SU-DHL-6 (cell line): ENCODE measurements around the gene FKBP9.

Source experiments
- H2AFZ ChIP-seq: fragments of 200-600 bp; sonication (generic); 2 replicates; pipeline ENCODE4 v1.6.1; 2014; ENCODE audit warnings: low read depth, mild to moderate bottlenecking, moderate library complexity, mixed read lengths, antibody characterized with exemption, low read length; ENCODE audit not compliant: severe bottlenecking
- H3F3A ChIP-seq: fragments of 200-600 bp; shearing (Covaris generic); 2 replicates; pipeline ENCODE4 v1.6.0; 2016; ENCODE audit warnings: antibody characterized with exemption, mild to moderate bottlenecking; ENCODE audit not compliant: insufficient read depth
- H3K27ac ChIP-seq: fragments of 200-600 bp; sonication (generic); 2 replicates; pipeline ENCODE4 v1.5.1; 2016; ENCODE audit warnings: low read depth, mild to moderate bottlenecking, low read length, moderate library complexity, mixed read lengths
- H3K27me3 ChIP-seq: fragments of 200-600 bp; sonication (generic), shearing (Covaris generic); 2 replicates; pipeline ENCODE4 v1.6.0; 2014; ENCODE audit warnings: mild to moderate bottlenecking, low read length
- H3K36me3 ChIP-seq: fragments of 200-600 bp; sonication (generic); 2 replicates; pipeline ENCODE4 v1.6.1; 2014; ENCODE audit warnings: mild to moderate bottlenecking, low read length, mixed read lengths
- H3K4me2 ChIP-seq: fragments of 300-600, 200-600 bp; shearing (Covaris generic), sonication (generic); 2 replicates; pipeline ENCODE4 v1.6.0; 2014; ENCODE audit warnings: low read length, low read depth, mild to moderate bottlenecking; ENCODE audit not compliant: poor library complexity, severe bottlenecking
- H3K4me3 ChIP-seq: fragments of 200-600 bp; sonication (generic); 2 replicates; pipeline ENCODE4 v1.5.1; 2014; ENCODE audit warnings: antibody characterized with exemption, low read length, mild to moderate bottlenecking, mixed read lengths; ENCODE audit not compliant: insufficient read depth, poor library complexity, severe bottlenecking
- H3K79me2 ChIP-seq: fragments of 200-600 bp; sonication (generic); 2 replicates; pipeline ENCODE4 v1.6.1; 2014; ENCODE audit warnings: mild to moderate bottlenecking, low read length, moderate library complexity; ENCODE audit not compliant: insufficient read depth
- H3K9ac ChIP-seq: fragments of 200-600 bp; sonication (generic); 2 replicates; pipeline ENCODE4 v1.7.0; 2014; ENCODE audit warnings: mild to moderate bottlenecking, low read length
- H3K9me2 ChIP-seq: fragments of 200-600 bp; sonication (generic); replicated peaks from 2 replicates; pipeline ENCODE4 v1.6.1; 2014; ENCODE audit warnings: low read length; ENCODE audit not compliant: insufficient read depth
- H3K9me3 ChIP-seq: fragments of 200-600 bp; sonication (generic); 2 replicates; pipeline ENCODE4 v1.6.1; 2014; ENCODE audit warnings: low read length, mixed read lengths; ENCODE audit not compliant: insufficient read depth
- H4K20me1 ChIP-seq: fragments of 200-600 bp; sonication (generic); 2 replicates; pipeline ENCODE4 v1.6.1; 2014; ENCODE audit warnings: low read depth, mild to moderate bottlenecking, antibody characterized with exemption, low read length, moderate library complexity, mixed read lengths
- EZH2phosphoT487 ChIP-seq: fragments of 200-600 bp; sonication (generic), shearing (Covaris generic); conservative IDR thresholded peaks from 2 replicates; pipeline ENCODE4 v1.6.1; 2018; ENCODE audit warnings: mild to moderate bottlenecking, antibody characterized with exemption, low read length, moderate library complexity, mixed read lengths
- TF ChIP-seq, protein P1 (sequence below): fragments of 200-600 bp; sonication (generic); IDR thresholded peaks from one replicate; pipeline ENCODE4 v1.5.1; 2017; ENCODE audit warnings: antibody characterized with exemption, mild to moderate bottlenecking, low read length, moderate library complexity; ENCODE audit not compliant: insufficient read depth, poor library complexity, severe bottlenecking

FKBP9 gene, protein sequence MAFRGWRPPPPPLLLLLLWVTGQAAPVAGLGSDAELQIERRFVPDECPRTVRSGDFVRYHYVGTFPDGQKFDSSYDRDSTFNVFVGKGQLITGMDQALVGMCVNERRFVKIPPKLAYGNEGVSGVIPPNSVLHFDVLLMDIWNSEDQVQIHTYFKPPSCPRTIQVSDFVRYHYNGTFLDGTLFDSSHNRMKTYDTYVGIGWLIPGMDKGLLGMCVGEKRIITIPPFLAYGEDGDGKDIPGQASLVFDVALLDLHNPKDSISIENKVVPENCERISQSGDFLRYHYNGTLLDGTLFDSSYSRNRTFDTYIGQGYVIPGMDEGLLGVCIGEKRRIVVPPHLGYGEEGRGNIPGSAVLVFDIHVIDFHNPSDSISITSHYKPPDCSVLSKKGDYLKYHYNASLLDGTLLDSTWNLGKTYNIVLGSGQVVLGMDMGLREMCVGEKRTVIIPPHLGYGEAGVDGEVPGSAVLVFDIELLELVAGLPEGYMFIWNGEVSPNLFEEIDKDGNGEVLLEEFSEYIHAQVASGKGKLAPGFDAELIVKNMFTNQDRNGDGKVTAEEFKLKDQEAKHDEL

GRCh38 chr7:32957326-32958045 is at the start of gene FKBP9:
Gene FKBP9 (plus strand): TSS chr7:32957440. CDS start chr7:32957574, 134 bp downstream.
- Histone ChIP-seq H3K36me3 (no peaks in the 10 kb centered on the region), H3K4me2 (no peak within 1 kb of the TSS)
- TF ChIP-seq, protein P1, sequence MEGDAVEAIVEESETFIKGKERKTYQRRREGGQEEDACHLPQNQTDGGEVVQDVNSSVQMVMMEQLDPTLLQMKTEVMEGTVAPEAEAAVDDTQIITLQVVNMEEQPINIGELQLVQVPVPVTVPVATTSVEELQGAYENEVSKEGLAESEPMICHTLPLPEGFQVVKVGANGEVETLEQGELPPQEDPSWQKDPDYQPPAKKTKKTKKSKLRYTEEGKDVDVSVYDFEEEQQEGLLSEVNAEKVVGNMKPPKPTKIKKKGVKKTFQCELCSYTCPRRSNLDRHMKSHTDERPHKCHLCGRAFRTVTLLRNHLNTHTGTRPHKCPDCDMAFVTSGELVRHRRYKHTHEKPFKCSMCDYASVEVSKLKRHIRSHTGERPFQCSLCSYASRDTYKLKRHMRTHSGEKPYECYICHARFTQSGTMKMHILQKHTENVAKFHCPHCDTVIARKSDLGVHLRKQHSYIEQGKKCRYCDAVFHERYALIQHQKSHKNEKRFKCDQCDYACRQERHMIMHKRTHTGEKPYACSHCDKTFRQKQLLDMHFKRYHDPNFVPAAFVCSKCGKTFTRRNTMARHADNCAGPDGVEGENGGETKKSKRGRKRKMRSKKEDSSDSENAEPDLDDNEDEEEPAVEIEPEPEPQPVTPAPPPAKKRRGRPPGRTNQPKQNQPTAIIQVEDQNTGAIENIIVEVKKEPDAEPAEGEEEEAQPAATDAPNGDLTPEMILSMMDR: no peak
- no peak for TF ChIP-seq EZH2phosphoT487

GRCh38 chr7:32910195-32910594 is 47.0 kb upstream of the FKBP9 start:
- no peak for TF ChIP-seq EZH2phosphoT487
- TF ChIP-seq, protein P1: no peak
- H3K9ac ChIP-seq: no peak overlapping the region
- no peak overlapping the region for H3K27ac ChIP-seq
- H3K27me3 ChIP-seq: no peaks in the 10 kb centered on the region
- no peaks in the 10 kb centered on the region for H3K9me2 ChIP-seq
- H3K9me3 ChIP-seq: no peaks in the 10 kb centered on the region
- no peaks in the 10 kb centered on the region for H3K36me3 ChIP-seq
- no peak overlapping the region for H2AFZ ChIP-seq
- no peak overlapping the region for H3K4me3 ChIP-seq
- H3K79me2 ChIP-seq: no peaks in the 10 kb centered on the region
- no peaks in the 10 kb centered on the region for H4K20me1 ChIP-seq
- H3F3A ChIP-seq: no peaks in the 10 kb centered on the region
- no peak overlapping the region for H3K4me2 ChIP-seq

More at GRCh38 chr7:32957326-32958045, at the start of gene FKBP9:
- Histone ChIP-seq H3K9ac (no peak within 1 kb of the TSS), H3F3A (no peaks in the 10 kb centered on the region), H3K27ac (no peak within 1 kb of the TSS), H2AFZ (no peak within 1 kb of the TSS), H4K20me1 (no peaks in the 10 kb centered on the region), H3K9me3 (no peaks in the 10 kb centered on the region), H3K4me3 (no peak within 1 kb of the TSS), H3K79me2 (no peaks in the 10 kb centered on the region), H3K9me2 (no peaks in the 10 kb centered on the region), H3K27me3 (no peaks in the 10 kb centered on the region)

GRCh38 chr7:32914184-32914583 is 43.1 kb upstream of the FKBP9 start:
- no peaks in the 10 kb centered on the region for H3K27me3 ChIP-seq
- H3K79me2 ChIP-seq: no peaks in the 10 kb centered on the region
- H3K9me2 ChIP-seq: no peaks in the 10 kb centered on the region
- no peak overlapping the region for H3K4me2 ChIP-seq
- H3K4me3 ChIP-seq: no peak overlapping the region
- no peaks in the 10 kb centered on the region for H3K9me3 ChIP-seq
- no peak for TF ChIP-seq EZH2phosphoT487
- TF ChIP-seq, protein P1: no peak
- no peak overlapping the region for H3K9ac ChIP-seq
- no peak overlapping the region for H2AFZ ChIP-seq
- H3K27ac ChIP-seq: no peak overlapping the region
- no peaks in the 10 kb centered on the region for H3K36me3 ChIP-seq
- H4K20me1 ChIP-seq: no peaks in the 10 kb centered on the region
- H3F3A ChIP-seq: no peaks in the 10 kb centered on the region
